LNCAP (cell line): ENCODE measurements around the gene LRIG1.

Experiments used
- CTCF ChIP-seq: fragments of 450-650 bp; IDR thresholded peaks from 2 replicates; pipeline ENCODE4 v1.5.1; 2017; ENCODE audit warnings: mild to moderate bottlenecking

LRIG1 gene

DNA sequence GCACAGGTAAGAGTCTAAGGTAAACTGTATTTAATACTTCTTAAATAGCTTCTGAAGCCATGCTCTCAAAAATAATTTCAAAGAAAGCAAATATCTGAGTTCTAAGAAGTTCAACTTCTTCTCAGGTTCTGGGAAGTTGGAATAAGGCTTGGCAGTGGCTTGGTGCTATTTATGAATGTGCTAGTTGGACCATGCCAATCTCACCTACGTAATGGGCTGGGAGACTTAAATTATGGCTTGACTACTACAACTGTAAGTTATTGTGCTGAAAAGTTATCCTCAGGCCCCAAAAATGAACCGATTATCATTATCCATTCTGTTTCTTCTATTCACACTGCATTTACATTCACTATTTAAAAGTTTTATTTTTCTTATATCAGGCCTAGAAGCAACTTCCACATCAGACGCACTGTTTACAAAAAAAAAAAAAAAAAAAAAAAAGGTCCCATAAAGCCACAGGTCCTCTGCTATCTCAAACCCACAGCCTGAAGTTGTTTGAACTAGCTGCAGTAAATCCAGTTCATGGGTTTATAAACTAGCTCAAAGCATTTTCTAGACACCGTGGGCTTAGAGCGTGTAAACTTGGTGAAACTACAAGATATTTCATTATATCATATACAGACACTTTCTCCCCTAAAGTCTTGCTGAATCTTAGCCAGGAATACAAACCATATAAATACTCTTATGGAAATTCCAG, 3.4 kb downstream of the LRIG1 start:
- no peak for TF ChIP-seq CTCF

GRCh38 chr3:66496746-66497145, 4.1 kb downstream of the LRIG1 start:
- TF ChIP-seq CTCF: no peak

GRCh38 chr3:66496301-66496700, 4.5 kb downstream of the LRIG1 start:
- no peak for TF ChIP-seq CTCF

- no peak for TF ChIP-seq CTCF
Observed at GRCh38 chr3:66495668-66496045, 5.2 kb downstream of the LRIG1 start.

GRCh38 chr3:66494959-66495667, 5.7 kb downstream of the LRIG1 start:
- TF ChIP-seq CTCF: no peak

GRCh38 chr3:66493458-66494099, 7.2 kb downstream of the LRIG1 start:
- TF ChIP-seq CTCF: no peak

- TF ChIP-seq CTCF: no peak
Observed at GRCh38 chr3:66492672-66493071, 8.2 kb downstream of the LRIG1 start.
